HFFc6 (cell line): ENCODE data around the gene POLN. TPM values are rescaled to one million over a fixed set of nuclear protein-coding genes. Genes with fewer than 3 reads are reported as not detected.
A peak's percentile ranks its signal among the peaks of the same experiment; 100 is the strongest.

Source experiments
- DNase-seq: peaks from one replicate; pipeline ENCODE4 v3.0.0-alpha.2; 2018
- H3K27ac Mint-ChIP-seq: 2 replicates; pipeline ENCODE4 v1.8.0; 2020; ENCODE audit warnings: mild to moderate bottlenecking, mixed read lengths
- H3K27me3 Mint-ChIP-seq: 2 replicates; pipeline ENCODE4 v1.8.0; 2021; ENCODE audit warnings: mild to moderate bottlenecking, moderate library complexity, mixed read lengths; ENCODE audit not compliant: insufficient read depth
- H3K36me3 Mint-ChIP-seq: 2 replicates; pipeline ENCODE4 v1.8.0; 2021; ENCODE audit warnings: low read depth, mixed read lengths
- H3K4me1 Mint-ChIP-seq: 2 replicates; pipeline ENCODE4 v1.8.0; 2020; ENCODE audit warnings: low read depth, mixed read lengths
- H3K4me3 Mint-ChIP-seq: 2 replicates; pipeline ENCODE4 v1.8.0; 2020; ENCODE audit warnings: mild to moderate bottlenecking, moderate library complexity, mixed read lengths
- H3K9me3 Mint-ChIP-seq: 2 replicates; pipeline ENCODE4 v1.8.0; 2020; ENCODE audit warnings: mild to moderate bottlenecking, mixed read lengths
- CTCF ChIP-seq: fragments of 200-600 bp; sonication (generic); IDR thresholded peaks from 2 replicates; pipeline ENCODE4 v1.5.0; 2021; ENCODE audit warnings: antibody characterized with exemption, mild to moderate bottlenecking
- total RNA-seq, 6 experiments: library from RNA; stranded (reverse); fragmentation: NEBNext Ultra II Directional; extraction: Animal tissue kit (Norgen Biotek cat#: 25700); gene quantifications; 2 replicates in 1 of 6; 3 replicates in 5 of 6; pipeline ENCODE4 v1.2.3, GENCODE V29; 2021

The POLN gene
- total RNA-seq, 6 experiments from 2014 or later, result 1.5 to 3.4 (median 2.2) TPM

DNA sequence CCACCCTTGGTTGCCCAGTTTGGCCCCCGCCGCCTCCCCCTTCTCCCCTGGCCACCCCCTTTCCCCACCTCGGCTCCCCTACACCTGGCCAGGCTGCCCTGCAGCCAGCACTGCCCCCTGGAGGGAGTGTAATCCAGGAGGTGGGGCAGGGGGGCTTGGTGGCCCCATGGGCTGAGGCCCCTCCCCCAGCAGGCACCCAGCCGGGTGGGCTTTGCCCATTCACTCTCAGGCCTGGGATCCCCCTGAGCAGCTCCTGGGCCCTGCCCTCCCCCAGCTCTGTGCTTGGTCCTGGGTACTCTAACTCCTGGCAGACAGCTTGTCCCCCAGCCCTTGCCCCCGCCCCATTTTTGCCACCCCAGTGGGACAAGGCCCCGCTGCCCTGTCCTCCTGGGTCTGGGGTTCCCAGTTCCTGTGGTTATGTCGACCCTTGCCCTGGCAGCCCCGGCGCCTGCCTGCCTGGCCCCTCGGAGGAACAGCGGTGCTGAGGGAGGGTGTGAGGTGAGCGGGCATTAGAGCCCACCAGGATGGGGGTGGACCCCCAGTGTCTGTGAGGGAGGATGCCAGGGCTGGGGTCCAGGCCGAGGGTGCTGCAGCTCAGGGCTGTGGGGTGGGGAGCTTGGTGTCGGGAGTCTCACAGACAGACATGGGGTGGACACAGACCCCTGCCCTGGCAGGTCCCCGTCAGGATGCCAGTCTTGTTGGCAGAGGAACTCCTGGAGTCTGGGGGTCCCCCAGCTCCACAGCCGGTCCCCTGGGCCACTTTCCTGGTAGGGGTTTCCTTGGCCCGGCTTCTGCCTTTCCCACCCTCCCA lies 172.6 kb downstream of the POLN start:
- DNase-seq, result no peak
- no peak overlapping the region for H3K4me3 Mint-ChIP-seq
- no peaks in the 10 kb centered on the region for H3K9me3 Mint-ChIP-seq
- H3K27ac Mint-ChIP-seq, result no peak overlapping the region
- peaks cover 5% of the 10 kb centered on the region for H3K27me3 Mint-ChIP-seq
- TF ChIP-seq CTCF, result 0 out of 2 replicates have a peak, but pooled peaks have one; percentile 14
- H3K4me1 Mint-ChIP-seq, result no peaks in the 10 kb centered on the region
- no peaks in the 10 kb centered on the region for H3K36me3 Mint-ChIP-seq

GRCh38 chr4:2068566-2068965 lies 173.4 kb downstream of the POLN start:
- H3K9me3 Mint-ChIP-seq, result no peaks in the 10 kb centered on the region
- H3K36me3 Mint-ChIP-seq, result no peaks in the 10 kb centered on the region
- no peak overlapping the region for H3K4me3 Mint-ChIP-seq
- no peak for DNase-seq
- no peak overlapping the region for H3K27ac Mint-ChIP-seq
- peaks cover 5% of the 10 kb centered on the region; the same call in 1 of the 2 replicates for H3K27me3 Mint-ChIP-seq
- no peak for TF ChIP-seq CTCF
- H3K4me1 Mint-ChIP-seq, result no peaks in the 10 kb centered on the region

GRCh38 chr4:2068198-2068470 lies 173.8 kb downstream of the POLN start:
- Mint-ChIP-seq H3K9me3 (no peaks in the 10 kb centered on the region), H3K27me3 (peaks cover 5% of the 10 kb centered on the region; the same call in 1 of the 2 replicates), H3K4me1 (no peaks in the 10 kb centered on the region), H3K36me3 (no peaks in the 10 kb centered on the region), H3K27ac (no peak overlapping the region), H3K4me3 (no peak overlapping the region)
- TF ChIP-seq CTCF, result no peak
- no peak for DNase-seq

DNA sequence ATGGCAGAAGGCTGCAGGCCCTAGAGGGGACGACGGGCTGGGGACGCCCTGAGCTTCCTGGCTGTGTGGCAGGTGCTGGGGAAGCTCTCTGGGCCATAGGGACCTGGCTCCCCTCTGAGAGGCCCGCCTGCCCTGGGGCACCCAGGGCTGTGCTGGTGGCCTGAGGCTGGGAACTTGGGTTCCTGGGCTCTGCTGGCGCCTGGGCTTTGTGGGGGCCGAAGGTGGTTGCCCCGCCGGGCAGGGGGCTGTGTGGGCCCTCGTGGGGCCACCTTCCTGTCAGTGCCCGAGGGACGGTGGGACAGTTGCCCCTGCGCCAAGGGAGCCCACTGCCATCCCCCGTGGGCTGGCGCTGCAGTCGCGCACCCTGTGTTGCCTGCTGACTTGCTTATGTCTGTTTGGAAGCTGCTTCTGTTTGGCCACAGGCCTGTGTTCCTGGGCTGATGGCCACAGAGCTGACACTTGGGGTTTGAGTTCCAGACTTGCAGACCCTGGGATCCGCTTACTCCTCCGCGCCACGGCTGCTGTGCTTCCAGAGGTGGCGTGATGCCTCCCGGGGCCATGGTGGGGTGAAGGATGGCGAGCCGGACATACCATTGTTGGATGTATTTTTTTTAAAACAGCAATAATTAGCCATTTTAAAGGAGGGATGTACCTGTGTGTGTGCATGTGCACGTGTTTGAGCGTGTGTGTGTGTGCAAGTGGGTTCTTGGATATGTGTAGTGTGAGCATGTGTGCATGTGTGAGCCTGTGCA lies 174.3 kb downstream of the POLN start:
- no peaks in the 10 kb centered on the region for H3K9me3 Mint-ChIP-seq
- DNase-seq, result no peak
- H3K27me3 Mint-ChIP-seq, result peaks cover 5% of the 10 kb centered on the region; the same call in 1 of the 2 replicates
- TF ChIP-seq CTCF, result no peak
- no peak overlapping the region for H3K4me3 Mint-ChIP-seq
- no peaks in the 10 kb centered on the region for H3K36me3 Mint-ChIP-seq
- no peak overlapping the region for H3K27ac Mint-ChIP-seq
- no peaks in the 10 kb centered on the region for H3K4me1 Mint-ChIP-seq

GRCh38 chr4:2066571-2067445 lies 175.1 kb downstream of the POLN start:
- Mint-ChIP-seq H3K27me3 (peaks cover 5% of the 10 kb centered on the region; the same call in 1 of the 2 replicates), H3K4me3 (no peak overlapping the region), H3K27ac (no peak overlapping the region), H3K36me3 (no peaks in the 10 kb centered on the region), H3K4me1 (no peaks in the 10 kb centered on the region), H3K9me3 (no peaks in the 10 kb centered on the region)
- DNase-seq, result no peak
- TF ChIP-seq CTCF, result no peak
